Measurements from ENCODE around the gene SLC12A4. TPM values are rescaled to one million over a fixed set of nuclear protein-coding genes. Genes with fewer than 3 reads are reported as not detected.

Gene SLC12A4
- total and polyA plus RNA-seq, 2 of the 13 experiments (the other 11 are each of a cell fraction or from before 2014, with no cell fraction given): 65.1 to 84.3 TPM

DNA sequence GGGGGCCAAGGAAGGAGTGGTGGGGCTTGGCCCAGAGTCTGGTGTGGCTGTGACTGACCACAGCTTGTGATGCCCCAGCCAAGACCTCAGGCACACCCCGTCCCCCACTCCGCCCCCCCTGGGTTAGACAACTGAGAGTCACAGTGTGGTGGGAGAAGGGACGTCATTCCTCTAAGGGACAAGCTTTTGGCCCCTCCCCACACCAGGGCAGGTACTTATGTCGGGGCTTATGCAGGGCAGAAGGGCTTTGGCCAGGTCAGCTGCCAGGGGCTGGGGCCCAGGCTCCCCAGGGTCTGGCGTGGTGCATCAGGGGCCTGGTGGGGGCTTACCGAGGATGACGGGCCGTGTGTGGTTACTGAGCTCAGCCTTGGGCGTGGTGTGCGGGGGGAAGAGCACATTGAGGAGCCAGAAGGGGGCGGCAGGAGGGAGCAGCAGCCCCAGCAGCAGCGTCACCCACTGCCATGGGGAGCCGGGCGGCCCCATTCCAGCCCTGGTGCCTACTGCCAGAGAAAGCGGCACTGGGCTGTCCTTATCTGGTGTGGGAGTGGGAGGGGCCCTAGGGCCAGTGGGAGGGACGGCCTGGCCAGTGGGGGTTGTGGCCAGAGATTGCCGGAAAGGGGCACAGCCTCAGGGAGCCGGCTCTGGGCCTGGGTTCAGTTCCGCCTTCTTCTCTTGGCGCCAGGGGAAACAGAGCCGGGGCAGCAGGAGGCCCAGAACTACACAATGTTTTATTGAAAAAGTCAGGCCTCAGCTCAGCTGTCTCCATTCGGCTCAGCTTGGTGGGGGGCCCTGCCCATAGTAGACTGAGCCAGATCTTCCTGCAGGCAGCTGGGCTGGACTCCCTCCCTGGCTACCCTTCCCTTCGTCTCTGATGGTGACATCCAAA lies 24.6 kb downstream of the SLC12A4 start, which contains the start of gene LCAT (continued):
- TF ChIP-seq ELF1 (CRISPR knock-in tag; IDR thresholded peaks at IDR 0.05): peak; percentile 63
- no peak for TF ChIP-seq MBNL3 (CRISPR knock-in tag; conservative IDR thresholded peaks at IDR 0.05)
- TF ChIP-seq, protein P1, sequence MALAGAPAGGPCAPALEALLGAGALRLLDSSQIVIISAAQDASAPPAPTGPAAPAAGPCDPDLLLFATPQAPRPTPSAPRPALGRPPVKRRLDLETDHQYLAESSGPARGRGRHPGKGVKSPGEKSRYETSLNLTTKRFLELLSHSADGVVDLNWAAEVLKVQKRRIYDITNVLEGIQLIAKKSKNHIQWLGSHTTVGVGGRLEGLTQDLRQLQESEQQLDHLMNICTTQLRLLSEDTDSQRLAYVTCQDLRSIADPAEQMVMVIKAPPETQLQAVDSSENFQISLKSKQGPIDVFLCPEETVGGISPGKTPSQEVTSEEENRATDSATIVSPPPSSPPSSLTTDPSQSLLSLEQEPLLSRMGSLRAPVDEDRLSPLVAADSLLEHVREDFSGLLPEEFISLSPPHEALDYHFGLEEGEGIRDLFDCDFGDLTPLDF (CRISPR knock-in tag; IDR thresholded peaks at IDR 0.05): 0 out of 2 replicates have a peak, but pooled peaks have one; percentile 44
- TF ChIP-seq MZF1 (CRISPR knock-in tag; IDR thresholded peaks at IDR 0.05; ENCODE audit: borderline replicate concordance): 0 out of 2 replicates have a peak, but pooled peaks have one; percentile 61
- TF ChIP-seq TOPORS (CRISPR knock-in tag; IDR thresholded peaks at IDR 0.05): peak; percentile 67; the same call in 1 of the 2 replicates
- TF ChIP-seq KDM5B (CRISPR knock-in tag; IDR thresholded peaks at IDR 0.05; ENCODE audit: borderline replicate concordance): 0 out of 2 replicates have a peak, but pooled peaks have one; percentile 67
- no peak for TF ChIP-seq ZNF383 (CRISPR knock-in tag; IDR thresholded peaks at IDR 0.05; ENCODE audit: borderline replicate concordance)
- TF ChIP-seq RBM39 (IDR thresholded peaks at IDR 0.05; ENCODE audit: low read depth, low read length, poor library complexity, severe bottlenecking): peak; percentile 94
- TF ChIP-seq ZNF547 (CRISPR knock-in tag; IDR thresholded peaks at IDR 0.05): peak; percentile 51; the same call in 1 of the 2 replicates
- TF ChIP-seq, protein P2, sequence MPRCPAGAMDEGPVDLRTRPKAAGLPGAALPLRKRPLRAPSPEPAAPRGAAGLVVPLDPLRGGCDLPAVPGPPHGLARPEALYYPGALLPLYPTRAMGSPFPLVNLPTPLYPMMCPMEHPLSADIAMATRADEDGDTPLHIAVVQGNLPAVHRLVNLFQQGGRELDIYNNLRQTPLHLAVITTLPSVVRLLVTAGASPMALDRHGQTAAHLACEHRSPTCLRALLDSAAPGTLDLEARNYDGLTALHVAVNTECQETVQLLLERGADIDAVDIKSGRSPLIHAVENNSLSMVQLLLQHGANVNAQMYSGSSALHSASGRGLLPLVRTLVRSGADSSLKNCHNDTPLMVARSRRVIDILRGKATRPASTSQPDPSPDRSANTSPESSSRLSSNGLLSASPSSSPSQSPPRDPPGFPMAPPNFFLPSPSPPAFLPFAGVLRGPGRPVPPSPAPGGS (CRISPR knock-in tag; IDR thresholded peaks at IDR 0.05): peak; percentile 67; the same call in 1 of the 2 replicates
- TF ChIP-seq ZNF768 (CRISPR knock-in tag; IDR thresholded peaks at IDR 0.05): peak; percentile 86
- no peak for TF ChIP-seq MED1 (CRISPR knock-in tag; IDR thresholded peaks at IDR 0.05)
- TF ChIP-seq ZFP62 (CRISPR knock-in tag; IDR thresholded peaks at IDR 0.05): no peak
- peak; percentile 74; the same call in 1 of the 2 replicates for TF ChIP-seq ZMYM2 (CRISPR knock-in tag; IDR thresholded peaks at IDR 0.05)
- TF ChIP-seq, protein P3, sequence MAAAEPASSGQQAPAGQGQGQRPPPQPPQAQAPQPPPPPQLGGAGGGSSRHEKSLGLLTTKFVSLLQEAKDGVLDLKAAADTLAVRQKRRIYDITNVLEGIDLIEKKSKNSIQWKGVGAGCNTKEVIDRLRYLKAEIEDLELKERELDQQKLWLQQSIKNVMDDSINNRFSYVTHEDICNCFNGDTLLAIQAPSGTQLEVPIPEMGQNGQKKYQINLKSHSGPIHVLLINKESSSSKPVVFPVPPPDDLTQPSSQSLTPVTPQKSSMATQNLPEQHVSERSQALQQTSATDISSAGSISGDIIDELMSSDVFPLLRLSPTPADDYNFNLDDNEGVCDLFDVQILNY (CRISPR knock-in tag; conservative IDR thresholded peaks at IDR 0.05): peak; percentile 58; the same call in 1 of the 2 replicates
- TF ChIP-seq, protein P4, sequence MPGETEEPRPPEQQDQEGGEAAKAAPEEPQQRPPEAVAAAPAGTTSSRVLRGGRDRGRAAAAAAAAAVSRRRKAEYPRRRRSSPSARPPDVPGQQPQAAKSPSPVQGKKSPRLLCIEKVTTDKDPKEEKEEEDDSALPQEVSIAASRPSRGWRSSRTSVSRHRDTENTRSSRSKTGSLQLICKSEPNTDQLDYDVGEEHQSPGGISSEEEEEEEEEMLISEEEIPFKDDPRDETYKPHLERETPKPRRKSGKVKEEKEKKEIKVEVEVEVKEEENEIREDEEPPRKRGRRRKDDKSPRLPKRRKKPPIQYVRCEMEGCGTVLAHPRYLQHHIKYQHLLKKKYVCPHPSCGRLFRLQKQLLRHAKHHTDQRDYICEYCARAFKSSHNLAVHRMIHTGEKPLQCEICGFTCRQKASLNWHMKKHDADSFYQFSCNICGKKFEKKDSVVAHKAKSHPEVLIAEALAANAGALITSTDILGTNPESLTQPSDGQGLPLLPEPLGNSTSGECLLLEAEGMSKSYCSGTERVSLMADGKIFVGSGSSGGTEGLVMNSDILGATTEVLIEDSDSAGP (CRISPR knock-in tag; IDR thresholded peaks at IDR 0.05; ENCODE audit: borderline replicate concordance): peak; percentile 86; the same call in 1 of the 2 replicates
- TF ChIP-seq, protein P5, sequence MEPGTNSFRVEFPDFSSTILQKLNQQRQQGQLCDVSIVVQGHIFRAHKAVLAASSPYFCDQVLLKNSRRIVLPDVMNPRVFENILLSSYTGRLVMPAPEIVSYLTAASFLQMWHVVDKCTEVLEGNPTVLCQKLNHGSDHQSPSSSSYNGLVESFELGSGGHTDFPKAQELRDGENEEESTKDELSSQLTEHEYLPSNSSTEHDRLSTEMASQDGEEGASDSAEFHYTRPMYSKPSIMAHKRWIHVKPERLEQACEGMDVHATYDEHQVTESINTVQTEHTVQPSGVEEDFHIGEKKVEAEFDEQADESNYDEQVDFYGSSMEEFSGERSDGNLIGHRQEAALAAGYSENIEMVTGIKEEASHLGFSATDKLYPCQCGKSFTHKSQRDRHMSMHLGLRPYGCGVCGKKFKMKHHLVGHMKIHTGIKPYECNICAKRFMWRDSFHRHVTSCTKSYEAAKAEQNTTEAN (CRISPR knock-in tag; conservative IDR thresholded peaks at IDR 0.05): no peak
- TF ChIP-seq, protein P6, sequence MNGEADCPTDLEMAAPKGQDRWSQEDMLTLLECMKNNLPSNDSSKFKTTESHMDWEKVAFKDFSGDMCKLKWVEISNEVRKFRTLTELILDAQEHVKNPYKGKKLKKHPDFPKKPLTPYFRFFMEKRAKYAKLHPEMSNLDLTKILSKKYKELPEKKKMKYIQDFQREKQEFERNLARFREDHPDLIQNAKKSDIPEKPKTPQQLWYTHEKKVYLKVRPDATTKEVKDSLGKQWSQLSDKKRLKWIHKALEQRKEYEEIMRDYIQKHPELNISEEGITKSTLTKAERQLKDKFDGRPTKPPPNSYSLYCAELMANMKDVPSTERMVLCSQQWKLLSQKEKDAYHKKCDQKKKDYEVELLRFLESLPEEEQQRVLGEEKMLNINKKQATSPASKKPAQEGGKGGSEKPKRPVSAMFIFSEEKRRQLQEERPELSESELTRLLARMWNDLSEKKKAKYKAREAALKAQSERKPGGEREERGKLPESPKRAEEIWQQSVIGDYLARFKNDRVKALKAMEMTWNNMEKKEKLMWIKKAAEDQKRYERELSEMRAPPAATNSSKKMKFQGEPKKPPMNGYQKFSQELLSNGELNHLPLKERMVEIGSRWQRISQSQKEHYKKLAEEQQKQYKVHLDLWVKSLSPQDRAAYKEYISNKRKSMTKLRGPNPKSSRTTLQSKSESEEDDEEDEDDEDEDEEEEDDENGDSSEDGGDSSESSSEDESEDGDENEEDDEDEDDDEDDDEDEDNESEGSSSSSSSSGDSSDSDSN (CRISPR knock-in tag; IDR thresholded peaks at IDR 0.05): peak; percentile 73
- no peak for TF ChIP-seq TOE1 (CRISPR knock-in tag; IDR thresholded peaks at IDR 0.05)
